Panc1 (cell line): ENCODE results near the gene PSMB7. TPM values are rescaled to one million over a fixed set of nuclear protein-coding genes. Genes with fewer than 3 reads are reported as not detected.

ENCODE experiments used
- ATAC-seq: fragments of 200-7000 bp; cut with Tn5 transposase; 2 replicates; pipeline ENCODE4 v1.9.1; 2020; ENCODE audit warnings: mild to moderate bottlenecking, moderate library complexity
- BruUV-seq: library from RNA; stranded (reverse); fragments of 400-500 nt; replicated peaks from 2 replicates; lab custom pipeline; 2021; lab: Mats Ljungman, UMichigan
- CTCF ChIA-PET: fragments of 300-600 bp; sonication (Branson Sonifier 250); formaldehyde crosslinking; loops from one replicate; lab custom pipeline; 2022; ENCODE audit warnings: antibody characterized with exemption; lab: Charles Lee
- POLR2A ChIA-PET: fragments of 300-600 bp; sonication (Branson Sonifier 250); formaldehyde crosslinking; loops from one replicate; lab custom pipeline; 2022; ENCODE audit warnings: antibody characterized with exemption; lab: Charles Lee
- DNase-seq: peaks from one replicate; pipeline ENCODE4 v3.0.0-alpha.2; 2010; ENCODE audit warnings: low read depth, low spot score
- H3K27ac ChIP-seq: 2 replicates; pipeline ENCODE4 v1.5.1; 2011; ENCODE audit warnings: mild to moderate bottlenecking, low read length, inconsistent platforms
- H3K27me3 ChIP-seq: fragments of 200-500 bp; sonication (Bioruptor generic); 2 replicates; pipeline ENCODE4 v1.6.0; 2014; ENCODE audit warnings: low read length, inconsistent platforms; ENCODE audit not compliant: control insufficient read depth, insufficient read depth
- H3K36me3 ChIP-seq: fragments of 200-500 bp; sonication (Bioruptor generic); 2 replicates; pipeline ENCODE4 v1.5.1; 2014; ENCODE audit warnings: inconsistent platforms, mild to moderate bottlenecking, low read length, moderate library complexity; ENCODE audit not compliant: control insufficient read depth, insufficient read depth
- H3K4me1 ChIP-seq: 2 replicates; pipeline ENCODE4 v1.5.1; 2011; ENCODE audit warnings: inconsistent platforms, mild to moderate bottlenecking, low read length, moderate library complexity; ENCODE audit not compliant: control insufficient read depth, insufficient read depth
- H3K4me3 ChIP-seq, 2 experiments: 2 replicates each; pipeline ENCODE4 v1.5.1; 2011 to 2012; ENCODE audit warnings: low read depth in 2 of 2, low read length in 2 of 2, mild to moderate bottlenecking in 2 of 2, inconsistent platforms in 1 of 2, moderate library complexity in 1 of 2
- H3K9me3 ChIP-seq: fragments of 200-500 bp; sonication (Bioruptor generic); 2 replicates; pipeline ENCODE4 v1.5.1; 2014; ENCODE audit warnings: low read depth, mild to moderate bottlenecking, inconsistent platforms, low read length, moderate library complexity; ENCODE audit not compliant: control insufficient read depth, insufficient read depth
- CTCF ChIP-seq: fragments of 450-650 bp; IDR thresholded peaks from 2 replicates; pipeline ENCODE4 v1.5.1; 2017; ENCODE audit warnings: mild to moderate bottlenecking
- POLR2AphosphoS5 ChIP-seq: IDR thresholded peaks from 2 replicates; pipeline ENCODE4 v1.6.1; 2012; ENCODE audit warnings: mild to moderate bottlenecking, low read depth, low read length, moderate library complexity
- REST ChIP-seq, 2 experiments: IDR thresholded peaks; 2 replicates each; pipeline ENCODE4 v1.6.1; 2011 to 2012; ENCODE audit warnings: low read depth in 2 of 2, control low read depth in 1 of 2, low read length in 1 of 2, mild to moderate bottlenecking in 1 of 2, moderate library complexity in 1 of 2; ENCODE audit not compliant: insufficient read depth in 1 of 2
- SIN3A ChIP-seq: IDR thresholded peaks from 2 replicates; pipeline ENCODE4 v1.6.1; 2012; ENCODE audit warnings: low read depth, mild to moderate bottlenecking, low read length, moderate library complexity, borderline replicate concordance; ENCODE audit not compliant: insufficient read depth
- TCF7L2 ChIP-seq: IDR thresholded peaks from 2 replicates; pipeline ENCODE4 v1.6.1; 2011; ENCODE audit warnings: mild to moderate bottlenecking, low read depth, low read length, inconsistent platforms
- in situ Hi-C: cut with HindIII; loops from 2 replicates; pipeline ENCODE4 v1.10.0; 2016; ENCODE audit warnings: low sequenced_read_pairs, low pct_unique_long_range_greater_than_20kb
- intact Hi-C: fragments of 100-400 bp; cut with micrococcal nuclease; formaldehyde crosslinking; loops from one replicate; pipeline ENCODE4 v1.10.0; 2022; ENCODE audit not compliant: unreplicated experiment
- total RNA-seq: library from RNA; stranded (reverse); gene quantifications from one replicate; pipeline ENCODE4 v1.2.1, GENCODE V29; 2021; ENCODE audit not compliant: unreplicated experiment

Gene PSMB7
- total RNA-seq, 1 experiment from 2014 or later: 167 TPM

- ChIA-PET POLR2A (no interaction called here), CTCF (no interaction called here)
- in situ Hi-C loops (no loop called here), intact Hi-C loops (no loop called here)
- peaks cover under 1% of the 10 kb centered on the region; the same call in 1 of the 2 replicates for H3K36me3 ChIP-seq
- ATAC-seq (no peak), DNase-seq (no peak)
- H3K27me3 ChIP-seq: no peaks in the 10 kb centered on the region
- H3K4me1 ChIP-seq: peaks cover 26% of the 10 kb centered on the region
- no peak for TF ChIP-seq TCF7L2
- no peak for TF ChIP-seq SIN3A
- TF ChIP-seq POLR2AphosphoS5: no peak
- no peak for TF ChIP-seq CTCF
- TF ChIP-seq REST (IDR thresholded peaks at IDR 0.05; ENCODE audit: insufficient read depth in 1 of 2, low read depth in 2 of 2, low read length in 1 of 2): no peak
- no TSS peak for BruUV-seq
- no peak overlapping the region for H3K4me3 ChIP-seq
- no peaks in the 10 kb centered on the region for H3K9me3 ChIP-seq
- no peak overlapping the region for H3K27ac ChIP-seq
These were observed 70.8 kb downstream of the PSMB7 start for GRCh38 chr9:124344291-124345050.

- in situ Hi-C loops: no loop called here
- DNase-seq (no peak), ATAC-seq (peak; percentile 4)
- intact Hi-C loops: no loop called here
- no peak overlapping the region for H3K4me3 ChIP-seq
- ChIA-PET POLR2A (no interaction called here), CTCF (no interaction called here)
- no peaks in the 10 kb centered on the region for H3K9me3 ChIP-seq
- H3K4me1 ChIP-seq: peaks cover 23% of the 10 kb centered on the region
- BruUV-seq: no TSS peak
- TF ChIP-seq SIN3A (no peak), CTCF (no peak), TCF7L2 (no peak), POLR2AphosphoS5 (no peak), REST (IDR thresholded peaks at IDR 0.05; ENCODE audit: insufficient read depth in 1 of 2, low read depth in 2 of 2, low read length in 1 of 2) (no peak)
- H3K27ac ChIP-seq: peak overlapping the region; percentile 29; the same call in 1 of the 2 replicates
- H3K36me3 ChIP-seq: no peaks in the 10 kb centered on the region
- no peaks in the 10 kb centered on the region for H3K27me3 ChIP-seq
These were observed 71.5 kb downstream of the PSMB7 start for GRCh38 chr9:124343533-124344290.
